ENCODE results near the gene ZC3H18.
"Not testable (repeated sequence)": the region's sequence is repeated elsewhere in the genome, so short reads cannot be mapped to it uniquely, and the experiment has no call there.

The ZC3H18 gene

GRCh38 chr16:88609426-88609825 is 39.2 kb downstream of the ZC3H18 start:
- not testable (repeated sequence) for DNase-seq

GRCh38 chr16:88610080-88610479 is 39.9 kb downstream of the ZC3H18 start:
- DNase-seq: no peak

- no peak for DNase-seq
Observed at GRCh38 chr16:88610909-88611812, 41.0 kb downstream of the ZC3H18 start.

GRCh38 chr16:88613293-88613692 is 43.1 kb downstream of the ZC3H18 start:
- no peak for DNase-seq

GRCh38 chr16:88613911-88614817 is 44.0 kb downstream of the ZC3H18 start:
- DNase-seq: no peak

GRCh38 chr16:88614818-88615580 is 44.8 kb downstream of the ZC3H18 start:
- no peak for DNase-seq

GRCh38 chr16:88616320-88616719 is 46.1 kb downstream of the ZC3H18 start:
- DNase-seq: no peak

GRCh38 chr16:88616736-88617135 is 46.5 kb downstream of the ZC3H18 start:
- no peak for DNase-seq

GRCh38 chr16:88617268-88618031 is 47.2 kb downstream of the ZC3H18 start:
- no peak for DNase-seq

GRCh38 chr16:88618182-88618955 is 48.2 kb downstream of the ZC3H18 start:
- no peak for DNase-seq

GRCh38 chr16:88618956-88619667 is 48.9 kb downstream of the ZC3H18 start:
- no peak for DNase-seq

- peak; percentile 57 for DNase-seq
Observed at GRCh38 chr16:88619859-88620815, 49.9 kb downstream of the ZC3H18 start.

- DNase-seq: no peak
Observed at GRCh38 chr16:88622125-88622524, 51.9 kb downstream of the ZC3H18 start.

GRCh38 chr16:88622866-88623265 is 52.7 kb downstream of the ZC3H18 start:
- DNase-seq: no peak

GRCh38 chr16:88623858-88624257 is 53.7 kb downstream of the ZC3H18 start:
- DNase-seq: no peak

- DNase-seq: no peak
Observed at GRCh38 chr16:88624481-88624880, 54.3 kb downstream of the ZC3H18 start.

GRCh38 chr16:88624977-88625576 is 54.9 kb downstream of the ZC3H18 start:
- DNase-seq: no peak

GRCh38 chr16:88626646-88627045 is 56.4 kb downstream of the ZC3H18 start:
- DNase-seq: no peak

Measured in activated effector memory CD4-positive, alpha-beta T cell treated with Interleukin-2 at 50 U/mL for 16 hours (primary cell).